HG03159 (cell line): ENCODE data around the gene FCER1A.

Experiments used
- ATAC-seq: cut with Tn5 transposase; IDR thresholded peaks from one replicate; pipeline ENCODE4 v1.9.1; 2021; ENCODE audit warnings: mild to moderate bottlenecking, moderate library complexity; ENCODE audit not compliant: unreplicated experiment

The FCER1A gene

GRCh38 chr1:159302095-159302494 lies at the start of gene FCER1A:
FCER1A (plus strand) TSS chr1:159302336; CDS start chr1:159302365, 29 bp downstream.
- ATAC-seq, result no peak

- ATAC-seq, result no peak
Observed at GRCh38 chr1:159261311-159261710, 40.8 kb upstream of the FCER1A start.

GRCh38 chr1:159261721-159262494 lies 40.2 kb upstream of the FCER1A start:
- ATAC-seq, result no peak

- no peak for ATAC-seq
Observed at GRCh38 chr1:159266832-159267231, 35.3 kb upstream of the FCER1A start.

- no peak for ATAC-seq
Observed at GRCh38 chr1:159274631-159275030, 27.5 kb upstream of the FCER1A start.

GRCh38 chr1:159275891-159276290 lies 26.2 kb upstream of the FCER1A start:
- no peak for ATAC-seq

- no peak for ATAC-seq
Observed at GRCh38 chr1:159279773-159280172, 22.4 kb upstream of the FCER1A start.

- ATAC-seq, result no peak
Observed at GRCh38 chr1:159282118-159282517, 20.0 kb upstream of the FCER1A start.

GRCh38 chr1:159289060-159289459 lies 13.1 kb upstream of the FCER1A start:
- no peak for ATAC-seq

- no peak for ATAC-seq
Observed at GRCh38 chr1:159291424-159291823, 10.7 kb upstream of the FCER1A start.

GRCh38 chr1:159296706-159297375 lies 5.3 kb upstream of the FCER1A start:
- no peak for ATAC-seq

GRCh38 chr1:159300146-159300545 lies 2.0 kb upstream of the FCER1A start:
- no peak for ATAC-seq

GRCh38 chr1:159307346-159308020 lies 5.3 kb downstream of the FCER1A start:
- no peak for ATAC-seq

GRCh38 chr1:159311679-159312078 lies 9.5 kb downstream of the FCER1A start:
- no peak for ATAC-seq

- ATAC-seq, result peak; percentile 56
Observed at GRCh38 chr1:159315381-159315780, 13.2 kb downstream of the FCER1A start.

- no peak for ATAC-seq
Observed at GRCh38 chr1:159318784-159319551, 16.8 kb downstream of the FCER1A start.

- ATAC-seq, result no peak
Observed at GRCh38 chr1:159334797-159335196, 32.7 kb downstream of the FCER1A start.

GRCh38 chr1:159338018-159338417 lies 35.9 kb downstream of the FCER1A start:
- ATAC-seq, result no peak

- no peak for ATAC-seq
Observed at GRCh38 chr1:159339536-159339935, 37.4 kb downstream of the FCER1A start.

- no peak for ATAC-seq
Observed at GRCh38 chr1:159341736-159342135, 39.6 kb downstream of the FCER1A start.
